GM19438 (cell line): Measurements from ENCODE around the gene HYLS1.

Experiments used
- ATAC-seq: cut with Tn5 transposase; IDR thresholded peaks from one replicate; pipeline ENCODE4 v1.9.1; 2021; ENCODE audit warnings: low read depth; ENCODE audit not compliant: unreplicated experiment

The HYLS1 gene

GRCh38 chr11:125931668-125932067, 44.2 kb downstream of the HYLS1 start:
- no peak for ATAC-seq

GRCh38 chr11:125932301-125932700, 44.8 kb downstream of the HYLS1 start:
- ATAC-seq, result no peak

GRCh38 chr11:125933030-125933813, 45.8 kb downstream of the HYLS1 start:
- no peak for ATAC-seq

- ATAC-seq, result no peak
These were observed 47.0 kb downstream of the HYLS1 start for GRCh38 chr11:125934473-125934872.

- ATAC-seq, result no peak
These were observed 47.6 kb downstream of the HYLS1 start for GRCh38 chr11:125935056-125935455.

GRCh38 chr11:125935618-125936199, 48.2 kb downstream of the HYLS1 start:
- ATAC-seq, result no peak

GRCh38 chr11:125938418-125938817, 51.0 kb downstream of the HYLS1 start:
- no peak for ATAC-seq

- ATAC-seq, result no peak
These were observed 51.6 kb downstream of the HYLS1 start for GRCh38 chr11:125939081-125939521.

- no peak for ATAC-seq
These were observed 52.7 kb downstream of the HYLS1 start for GRCh38 chr11:125940145-125940544.

- ATAC-seq, result no peak
These were observed 53.8 kb downstream of the HYLS1 start for GRCh38 chr11:125941267-125941618.

GRCh38 chr11:125941619-125942611, 54.4 kb downstream of the HYLS1 start:
- ATAC-seq, result peak; percentile 70

- no peak for ATAC-seq
These were observed 55.4 kb downstream of the HYLS1 start for GRCh38 chr11:125942771-125943428.

- ATAC-seq, result no peak
These were observed 56.3 kb downstream of the HYLS1 start for GRCh38 chr11:125943661-125944349.

- no peak for ATAC-seq
These were observed 57.0 kb downstream of the HYLS1 start for GRCh38 chr11:125944350-125945010.

GRCh38 chr11:125945011-125945796, 57.7 kb downstream of the HYLS1 start:
- no peak for ATAC-seq

GRCh38 chr11:125945797-125946520, 58.5 kb downstream of the HYLS1 start, which contains the start of gene VSIG10L2:
TSS of gene VSIG10L2 (plus strand) at chr11:125946044. CDS start at chr11:125946056, 12 bp downstream.
- ATAC-seq, result no peak

- no peak for ATAC-seq
These were observed 59.4 kb downstream of the HYLS1 start for GRCh38 chr11:125946712-125947418.
